Astrocyte (in vitro differentiated cells and primary cell): ENCODE results near the gene DCUN1D4. TPM values are rescaled to one million over a fixed set of nuclear protein-coding genes. Genes with fewer than 3 reads are reported as not detected.
"Not testable (repeated sequence)": the region's sequence is repeated elsewhere in the genome, so short reads cannot be mapped to it uniquely, and the experiment has no call there.

Experiments used
- DNase-seq: peaks from one replicate; pipeline ENCODE4 v3.0.0-alpha.2; 2010; ENCODE audit warnings: low read depth
- FAIRE-seq: peaks from 2 replicates; lab custom pipeline; 2011; peaks lifted over from hg19 to GRCh38; lab: Jason Lieb, UNC
- H2AFZ ChIP-seq: 2 replicates; pipeline ENCODE4 v1.6.0; 2012; ENCODE audit warnings: low read depth, low read length, inconsistent platforms
- H3K27ac ChIP-seq: 2 replicates; pipeline ENCODE4 v1.5.1; 2011; ENCODE audit warnings: low read depth, low read length, inconsistent platforms
- H3K27me3 ChIP-seq: 2 replicates; pipeline ENCODE4 v1.6.0; 2011; ENCODE audit warnings: low read length, inconsistent platforms; ENCODE audit not compliant: insufficient read depth
- H3K36me3 ChIP-seq: 2 replicates; pipeline ENCODE4 v1.5.1; 2011; ENCODE audit warnings: low read length, inconsistent platforms; ENCODE audit not compliant: insufficient read depth
- H3K4me1 ChIP-seq: 2 replicates; pipeline ENCODE4 v1.5.1; 2011; ENCODE audit warnings: low read length, inconsistent platforms; ENCODE audit not compliant: insufficient read depth
- H3K4me2 ChIP-seq: 2 replicates; pipeline ENCODE4 v1.6.0; 2012; ENCODE audit warnings: low read length, inconsistent platforms
- H3K4me3 ChIP-seq: 2 replicates; pipeline ENCODE4 v1.5.1; 2011; ENCODE audit warnings: low read depth, mild to moderate bottlenecking, low read length, inconsistent platforms; ENCODE audit not compliant: insufficient read depth
- H3K79me2 ChIP-seq: 2 replicates; pipeline ENCODE4 v1.6.0; 2012; ENCODE audit warnings: mild to moderate bottlenecking, low read length, inconsistent platforms; ENCODE audit not compliant: insufficient read depth
- H3K9ac ChIP-seq: 2 replicates; pipeline ENCODE4 v1.6.0; 2012; ENCODE audit warnings: mild to moderate bottlenecking, low read length, inconsistent platforms
- H3K9me3 ChIP-seq: 2 replicates; pipeline ENCODE4 v1.5.1; 2012; ENCODE audit warnings: low read depth, mild to moderate bottlenecking, low read length, inconsistent platforms; ENCODE audit not compliant: insufficient read depth
- H4K20me1 ChIP-seq: 2 replicates; pipeline ENCODE4 v1.6.0; 2012; ENCODE audit warnings: low read length, inconsistent platforms; ENCODE audit not compliant: insufficient read depth
- H3K27ac Mint-ChIP-seq: one replicate; pipeline ENCODE4 v1.8.0; 2021; ENCODE audit warnings: mild to moderate bottlenecking, mixed read lengths; ENCODE audit not compliant: unreplicated experiment
- H3K27me3 Mint-ChIP-seq: one replicate; pipeline ENCODE4 v1.8.0; 2021; ENCODE audit warnings: low read depth, mixed read lengths; ENCODE audit not compliant: unreplicated experiment
- H3K36me3 Mint-ChIP-seq: one replicate; pipeline ENCODE4 v1.8.0; 2021; ENCODE audit warnings: low read depth, mixed read lengths; ENCODE audit not compliant: unreplicated experiment
- H3K4me1 Mint-ChIP-seq: one replicate; pipeline ENCODE4 v1.8.0; 2021; ENCODE audit warnings: low read depth, mixed read lengths; ENCODE audit not compliant: unreplicated experiment
- H3K4me3 Mint-ChIP-seq: one replicate; pipeline ENCODE4 v1.8.0; 2021; ENCODE audit warnings: mild to moderate bottlenecking, moderate library complexity, mixed read lengths; ENCODE audit not compliant: unreplicated experiment
- H3K9me3 Mint-ChIP-seq: one replicate; pipeline ENCODE4 v1.8.0; 2021; ENCODE audit warnings: mild to moderate bottlenecking, mixed read lengths; ENCODE audit not compliant: unreplicated experiment
- EZH2 ChIP-seq: IDR thresholded peaks from 2 replicates; pipeline ENCODE4 v1.6.1; 2012; ENCODE audit warnings: mild to moderate bottlenecking, low read length, inconsistent platforms; ENCODE audit not compliant: insufficient read depth
- total RNA-seq: library from RNA; stranded (reverse); gene quantifications from 2 replicates; pipeline ENCODE4 v1.2.1, GENCODE V29; 2021
- TF ChIP-seq, protein P1 (sequence below): IDR thresholded peaks from 2 replicates; pipeline ENCODE4 v1.5.1; 2011; ENCODE audit warnings: low read depth, mild to moderate bottlenecking, inconsistent platforms, low read length, moderate library complexity; ENCODE audit not compliant: insufficient read depth

DCUN1D4 gene
- total RNA-seq, 1 donor from 2014 or later: 59.0 TPM

DNA sequence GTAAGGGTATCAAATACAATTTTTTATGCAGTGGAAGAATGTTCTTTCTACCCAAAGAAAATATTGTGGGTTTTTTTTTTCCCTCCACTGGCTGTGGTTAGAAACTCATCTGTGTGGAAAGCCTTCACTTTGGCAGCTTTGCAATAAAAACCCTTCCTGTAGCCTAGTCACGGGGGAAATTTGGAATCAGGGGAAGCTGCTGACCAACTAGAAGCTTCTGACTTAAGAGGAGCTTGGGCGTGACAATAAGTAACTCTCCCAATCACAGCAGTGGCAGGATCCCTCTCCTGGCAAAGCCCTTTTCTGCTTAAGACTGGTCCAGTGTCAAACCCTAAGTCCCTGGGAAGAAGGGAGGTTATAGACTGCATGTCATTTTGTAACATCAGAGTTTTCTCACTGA is 89.3 kb downstream of the DCUN1D4 start:
- no peak overlapping the region for H3K4me3 Mint-ChIP-seq
- TF ChIP-seq, protein P1, sequence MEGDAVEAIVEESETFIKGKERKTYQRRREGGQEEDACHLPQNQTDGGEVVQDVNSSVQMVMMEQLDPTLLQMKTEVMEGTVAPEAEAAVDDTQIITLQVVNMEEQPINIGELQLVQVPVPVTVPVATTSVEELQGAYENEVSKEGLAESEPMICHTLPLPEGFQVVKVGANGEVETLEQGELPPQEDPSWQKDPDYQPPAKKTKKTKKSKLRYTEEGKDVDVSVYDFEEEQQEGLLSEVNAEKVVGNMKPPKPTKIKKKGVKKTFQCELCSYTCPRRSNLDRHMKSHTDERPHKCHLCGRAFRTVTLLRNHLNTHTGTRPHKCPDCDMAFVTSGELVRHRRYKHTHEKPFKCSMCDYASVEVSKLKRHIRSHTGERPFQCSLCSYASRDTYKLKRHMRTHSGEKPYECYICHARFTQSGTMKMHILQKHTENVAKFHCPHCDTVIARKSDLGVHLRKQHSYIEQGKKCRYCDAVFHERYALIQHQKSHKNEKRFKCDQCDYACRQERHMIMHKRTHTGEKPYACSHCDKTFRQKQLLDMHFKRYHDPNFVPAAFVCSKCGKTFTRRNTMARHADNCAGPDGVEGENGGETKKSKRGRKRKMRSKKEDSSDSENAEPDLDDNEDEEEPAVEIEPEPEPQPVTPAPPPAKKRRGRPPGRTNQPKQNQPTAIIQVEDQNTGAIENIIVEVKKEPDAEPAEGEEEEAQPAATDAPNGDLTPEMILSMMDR: no peak
- TF ChIP-seq EZH2: no peak
- no peak for FAIRE-seq

DNA sequence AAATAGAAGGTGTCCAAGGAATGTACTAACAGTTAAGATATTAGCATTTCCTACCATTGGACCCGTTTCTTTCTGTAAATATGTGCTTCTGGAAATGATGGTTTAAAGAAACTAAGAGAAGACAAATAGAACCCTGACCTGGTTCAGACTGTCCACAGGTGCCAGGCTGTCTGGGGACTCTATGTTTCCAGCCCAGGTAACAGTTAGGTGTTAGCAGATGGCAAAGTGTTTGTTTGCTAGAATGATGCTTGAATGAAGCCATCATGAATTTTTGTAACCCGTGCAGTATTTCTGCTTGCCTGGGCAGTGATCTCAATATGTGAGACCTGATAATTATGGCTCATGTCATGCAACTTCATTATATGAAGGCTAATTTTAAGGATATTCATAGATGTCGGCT is 89.7 kb downstream of the DCUN1D4 start:
- DNase-seq: no peak
- H3K27me3 ChIP-seq: peaks cover 3% of the 10 kb centered on the region
- no peaks in the 10 kb centered on the region for H4K20me1 ChIP-seq
- H3K9ac ChIP-seq: no peak overlapping the region
- no peak overlapping the region for H3K4me2 ChIP-seq
- no peaks in the 10 kb centered on the region for H3K4me1 Mint-ChIP-seq
- no peaks in the 10 kb centered on the region for H3K9me3 Mint-ChIP-seq
- no peak overlapping the region for H3K4me3 Mint-ChIP-seq
- no peaks in the 10 kb centered on the region for H3K36me3 Mint-ChIP-seq
- H3K9me3 ChIP-seq: no peaks in the 10 kb centered on the region
- no peak overlapping the region for H3K27ac Mint-ChIP-seq
- no peaks in the 10 kb centered on the region for H3K36me3 ChIP-seq
- no peaks in the 10 kb centered on the region for H3K27me3 Mint-ChIP-seq
- TF ChIP-seq, protein P1: no peak
- TF ChIP-seq EZH2: no peak
- no peak overlapping the region for H3K4me3 ChIP-seq
- H3K27ac ChIP-seq: no peak overlapping the region
- no peaks in the 10 kb centered on the region for H3K79me2 ChIP-seq
- H3K4me1 ChIP-seq: peaks cover 8% of the 10 kb centered on the region
- H2AFZ ChIP-seq: no peak overlapping the region
- FAIRE-seq: no peak

More for the DNA sequence above, 89.3 kb downstream of the DCUN1D4 start:
- Histone ChIP-seq H3K36me3 (no peaks in the 10 kb centered on the region), H3K79me2 (no peaks in the 10 kb centered on the region), H4K20me1 (no peaks in the 10 kb centered on the region), H3K4me1 (peaks cover 8% of the 10 kb centered on the region), H3K4me2 (no peak overlapping the region), H3K9me3 (no peaks in the 10 kb centered on the region), H3K4me3 (no peak overlapping the region), H3K9ac (no peak overlapping the region), H3K27ac (no peak overlapping the region), H2AFZ (no peak overlapping the region), H3K27me3 (peaks cover 3% of the 10 kb centered on the region)
- DNase-seq: peak; percentile 94
- H3K36me3 Mint-ChIP-seq: no peaks in the 10 kb centered on the region
- H3K9me3 Mint-ChIP-seq: no peaks in the 10 kb centered on the region
- H3K4me1 Mint-ChIP-seq: no peaks in the 10 kb centered on the region
- no peak overlapping the region for H3K27ac Mint-ChIP-seq
- no peaks in the 10 kb centered on the region for H3K27me3 Mint-ChIP-seq

DNA sequence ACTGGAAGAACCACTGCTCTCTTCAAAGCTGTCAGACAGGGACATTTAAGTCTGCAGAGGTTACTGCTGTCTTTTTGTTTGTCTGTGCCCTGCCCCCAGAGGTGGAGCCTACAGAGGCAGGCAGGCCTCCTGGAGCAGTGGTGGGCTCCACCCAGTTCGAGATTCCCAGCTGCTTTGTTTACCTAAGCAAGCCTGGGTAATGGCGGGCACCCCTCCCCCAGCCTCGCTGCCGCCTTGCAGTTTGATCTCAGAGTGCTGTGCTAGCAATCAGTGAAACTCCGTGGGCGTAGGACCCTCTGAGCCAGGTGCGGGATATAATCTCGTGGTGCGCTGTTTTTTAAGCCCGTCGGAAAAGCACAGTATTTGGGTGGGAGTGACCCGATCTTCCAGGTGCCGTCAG is 97.5 kb downstream of the DCUN1D4 start:
- H3K4me3 Mint-ChIP-seq, H3K27me3 ChIP-seq, H3K79me2 ChIP-seq, H3K9me3 Mint-ChIP-seq, H2AFZ ChIP-seq, H3K36me3 Mint-ChIP-seq, H3K27ac ChIP-seq, H3K9me3 ChIP-seq, H3K27me3 Mint-ChIP-seq, H3K4me2 ChIP-seq, DNase-seq, FAIRE-seq, H4K20me1 ChIP-seq, H3K4me3 ChIP-seq, H3K9ac ChIP-seq, H3K4me1 ChIP-seq, H3K36me3 ChIP-seq, H3K27ac Mint-ChIP-seq: not testable (repeated sequence)
- H3K4me1 Mint-ChIP-seq: peaks cover 23% of the 10 kb centered on the region
